Right kidney (tissue), 1 donor: Measurements from ENCODE around the gene SLC35A3.
"Not testable (repeated sequence)": the region's sequence is repeated elsewhere in the genome, so short reads cannot be mapped to it uniquely, and the experiment has no call there.

Source experiments
- DNase-seq: peaks from one replicate; pipeline ENCODE4 v3.0.0-alpha.2; 2016

The SLC35A3 gene

GRCh38 chr1:99970713-99971255, 988 bp downstream of the SLC35A3 start:
- no peak for DNase-seq

- not testable (repeated sequence) for DNase-seq
Observed at GRCh38 chr1:99972066-99972465, 2.3 kb downstream of the SLC35A3 start.

GRCh38 chr1:99975529-99975928, 5.7 kb downstream of the SLC35A3 start:
- DNase-seq = no peak

GRCh38 chr1:99977326-99977725, 7.5 kb downstream of the SLC35A3 start:
- peak; percentile 18 for DNase-seq

GRCh38 chr1:99978218-99978617, 8.4 kb downstream of the SLC35A3 start:
- no peak for DNase-seq

GRCh38 chr1:99979091-99979490, 9.3 kb downstream of the SLC35A3 start:
- no peak for DNase-seq

GRCh38 chr1:99980928-99981327, 11.1 kb downstream of the SLC35A3 start:
- DNase-seq = no peak

DNA sequence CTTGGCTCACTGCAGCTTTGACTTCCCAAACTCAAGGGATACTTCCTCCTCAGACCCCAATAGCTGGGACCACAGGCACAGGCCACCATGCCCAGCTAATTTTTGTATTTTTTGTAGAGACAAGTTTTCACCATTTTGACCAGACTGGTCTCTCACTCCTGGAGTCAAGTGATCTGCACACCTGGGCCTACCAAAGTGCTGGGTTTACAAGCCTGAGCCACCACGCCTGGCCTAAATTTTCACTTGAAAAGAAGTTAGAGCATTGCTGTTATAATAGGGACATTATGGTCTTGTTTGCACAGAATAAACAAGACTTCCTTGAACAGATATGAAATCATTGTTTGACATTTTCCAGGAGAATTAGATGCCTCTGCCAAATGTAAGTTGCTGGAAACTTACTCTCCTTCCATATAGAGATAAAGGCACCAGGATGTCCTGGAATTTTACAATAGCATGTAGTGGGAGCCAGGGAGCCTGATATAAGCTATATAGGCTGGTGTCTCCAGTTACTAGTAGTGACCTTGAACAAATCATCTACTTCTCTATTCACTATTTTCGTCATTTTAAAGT, 16.9 kb downstream of the SLC35A3 start:
- no peak for DNase-seq

DNA sequence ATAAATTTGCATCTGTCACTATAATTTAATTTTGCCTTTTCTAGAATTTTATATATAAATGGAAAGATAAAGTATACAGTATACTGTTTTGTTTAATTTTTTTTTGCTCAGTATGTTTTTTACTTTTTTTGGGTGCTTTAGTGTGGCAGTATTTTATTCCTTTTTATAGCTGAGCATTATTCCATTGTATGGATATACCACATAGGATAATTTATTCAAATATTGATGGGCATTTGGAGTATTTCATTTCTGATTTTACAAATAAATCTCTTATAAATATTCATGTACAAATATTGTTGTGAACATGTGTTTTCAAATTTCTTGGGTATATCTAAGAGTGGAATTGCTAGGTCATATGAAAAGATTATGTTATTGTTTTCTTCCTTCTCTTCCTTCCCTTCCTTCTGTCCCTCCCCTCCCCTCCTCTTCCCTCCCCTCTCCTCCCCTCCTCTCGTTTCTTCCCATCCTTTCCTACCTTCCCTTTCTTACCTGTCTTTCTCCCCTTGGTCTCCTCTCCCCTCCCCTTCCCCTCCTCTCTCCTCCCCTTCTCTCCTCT, 18.5 kb downstream of the SLC35A3 start:
- no peak for DNase-seq

DNA sequence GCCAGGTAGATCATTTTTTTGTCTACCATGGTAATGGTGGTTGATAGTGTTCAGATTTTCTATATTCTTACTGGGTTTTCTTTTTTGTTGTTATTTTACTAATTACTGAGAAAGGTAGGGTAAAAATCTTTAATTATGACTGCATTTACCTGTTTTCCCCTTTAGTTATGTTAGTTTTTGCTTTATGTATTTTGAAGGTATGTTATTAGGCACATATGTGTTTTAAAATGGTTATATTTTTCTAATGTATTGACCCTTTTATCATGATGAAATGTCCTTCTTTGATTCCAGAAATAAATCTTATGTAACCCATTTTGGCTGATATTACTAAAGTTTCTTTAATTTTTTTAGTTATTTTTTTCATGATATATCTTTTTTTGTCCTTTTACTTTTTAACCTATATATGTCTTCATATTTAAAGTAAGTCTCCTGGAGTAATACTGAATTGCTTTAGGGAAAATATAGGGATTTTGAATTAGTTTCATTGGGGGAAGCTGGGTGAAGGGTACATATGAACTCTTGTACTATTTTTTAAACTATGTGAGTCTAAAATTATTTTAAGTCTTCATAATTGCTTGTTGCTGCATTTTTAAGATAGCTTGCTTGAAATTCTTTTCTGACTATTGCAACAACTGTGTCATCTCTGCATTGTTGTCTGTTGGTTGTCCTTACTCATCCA, 22.4 kb downstream of the SLC35A3 start:
- no peak for DNase-seq

- no peak for DNase-seq
Observed at GRCh38 chr1:99992760-99993467, 23.1 kb downstream of the SLC35A3 start.

GRCh38 chr1:99993468-99993845, 23.7 kb downstream of the SLC35A3 start:
- no peak for DNase-seq

- no peak for DNase-seq
Observed at GRCh38 chr1:99994496-99994895, 24.7 kb downstream of the SLC35A3 start.

DNA sequence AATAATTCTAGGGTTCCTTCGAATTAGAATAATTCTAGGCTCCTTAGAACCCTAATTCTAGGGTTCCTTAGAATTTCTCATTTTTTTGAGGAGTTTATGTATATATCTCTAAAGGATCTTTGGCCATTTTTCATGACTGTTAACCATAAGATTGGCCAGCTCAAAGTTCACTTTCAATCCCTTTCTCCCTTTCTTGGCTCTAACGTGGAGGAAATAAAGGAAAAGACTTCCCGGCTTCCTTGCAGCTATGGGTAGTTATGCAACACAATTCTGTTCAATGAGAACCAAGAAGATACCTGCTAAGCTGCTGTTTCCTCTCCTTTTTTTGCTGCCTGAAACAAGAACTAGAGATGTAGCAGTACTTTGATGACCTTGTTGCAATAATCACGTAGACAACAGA, 27.2 kb downstream of the SLC35A3 start:
- no peak for DNase-seq

- no peak for DNase-seq
Observed at GRCh38 chr1:100001462-100001861, 31.7 kb downstream of the SLC35A3 start.

- no peak for DNase-seq
Observed at GRCh38 chr1:100005424-100005823, 35.6 kb downstream of the SLC35A3 start.

DNA sequence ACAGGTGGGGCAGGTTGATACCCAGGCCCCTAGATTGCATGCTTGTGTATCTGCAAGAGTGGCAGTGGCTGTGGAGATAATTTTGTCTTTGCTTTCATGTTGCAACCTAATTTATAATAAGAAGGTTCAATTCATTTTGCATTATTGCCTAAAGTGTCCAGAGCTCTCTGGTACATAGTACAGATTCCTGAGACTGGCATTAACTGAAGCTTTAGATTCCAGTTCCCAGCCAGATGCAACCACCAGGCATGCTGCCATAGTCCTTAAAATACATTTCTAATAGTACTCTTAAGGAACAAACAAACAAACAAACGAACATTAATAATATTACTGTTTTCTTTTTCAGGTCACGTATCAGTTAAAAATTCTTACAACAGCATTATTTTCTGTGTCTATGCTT, 36.9 kb downstream of the SLC35A3 start:
- no peak for DNase-seq

DNA sequence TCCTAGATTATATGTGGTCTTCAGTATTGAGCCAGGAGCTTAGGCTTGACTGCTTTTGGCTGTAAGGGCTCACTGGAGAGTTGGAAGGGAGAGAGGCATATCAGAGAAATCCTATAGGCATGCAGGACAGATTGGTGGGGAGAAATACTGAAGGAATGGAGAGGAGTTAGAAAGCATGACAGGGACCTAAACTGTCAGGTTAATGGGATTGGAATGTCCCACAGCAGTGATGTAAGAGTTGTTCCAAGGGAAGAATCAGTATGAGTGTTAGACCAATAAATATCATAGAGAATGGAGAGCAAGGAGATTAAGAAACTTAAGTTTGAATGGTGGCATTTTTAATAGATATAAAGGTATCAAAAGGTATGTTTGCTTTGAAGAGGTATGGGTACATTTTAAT, 39.7 kb downstream of the SLC35A3 start:
- no peak for DNase-seq

DNA sequence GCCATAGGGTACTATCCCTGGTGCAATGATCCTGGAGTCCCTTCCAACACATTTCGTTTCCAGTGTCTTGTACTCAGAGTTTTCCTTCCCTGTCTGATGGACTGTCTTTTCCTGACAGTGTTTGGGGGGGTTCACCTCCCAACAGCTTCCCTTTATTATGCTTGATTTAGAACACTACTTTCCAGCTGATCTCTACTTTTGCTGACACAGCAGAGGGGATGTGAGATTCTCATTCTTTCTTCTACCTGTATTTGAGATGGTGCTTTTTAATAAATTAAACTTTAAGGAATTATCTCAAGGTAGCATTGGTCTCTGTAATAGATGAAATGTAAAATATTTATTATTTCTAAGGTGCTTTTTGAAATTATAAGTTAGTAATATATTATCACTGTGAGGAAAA, 41.0 kb downstream of the SLC35A3 start:
- DNase-seq = no peak

GRCh38 chr1:100019220-100019619, 49.4 kb downstream of the SLC35A3 start:
- DNase-seq = no peak

- DNase-seq = no peak
Observed at GRCh38 chr1:100023482-100023881, 53.7 kb downstream of the SLC35A3 start.

DNA sequence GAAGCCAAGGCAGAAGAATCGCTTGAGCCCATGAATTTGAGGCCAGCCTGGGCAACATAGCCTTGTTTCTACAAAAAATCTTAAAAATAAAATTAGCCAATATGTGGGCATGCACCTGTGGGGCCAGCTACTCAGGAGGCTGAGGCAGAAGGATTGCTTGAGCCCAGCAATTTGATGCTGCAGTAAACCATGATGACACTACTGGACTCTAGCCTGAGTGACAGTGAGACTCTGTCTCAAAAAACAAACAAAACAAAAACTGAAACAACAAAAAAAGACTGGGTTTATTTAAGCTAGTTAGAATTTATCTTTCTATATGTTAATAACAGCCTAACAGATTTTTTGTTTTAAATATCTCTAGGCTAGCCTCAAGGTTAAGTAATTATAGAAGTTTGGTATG, 57.4 kb downstream of the SLC35A3 start:
- no peak for DNase-seq

GRCh38 chr1:100028765-100029164, 59.0 kb downstream of the SLC35A3 start:
- DNase-seq = no peak
